CD4-positive, alpha-beta T cell treated with Interleukin-15 for 1 hour (primary cell): ENCODE results near the gene SLX9.

Experiments
- DNase-seq: peaks from one replicate; pipeline ENCODE4 v3.0.0-alpha.2; 2020

Gene SLX9

GRCh38 chr21:44939532-44940115 is at the start of gene SLX9:
SLX9 (plus strand) TSS chr21:44940029; CDS start chr21:44940058, 29 bp downstream.
- peak; percentile 78 for DNase-seq

- DNase-seq, result no peak
These were observed 49.4 kb upstream of the SLX9 start for GRCh38 chr21:44890338-44890931.

GRCh38 chr21:44890961-44891541 is 48.8 kb upstream of the SLX9 start:
- no peak for DNase-seq

- DNase-seq, result no peak
These were observed 48.2 kb upstream of the SLX9 start for GRCh38 chr21:44891631-44892031.

- DNase-seq, result no peak
These were observed 47.7 kb upstream of the SLX9 start for GRCh38 chr21:44892095-44892494.

GRCh38 chr21:44892536-44893277 is 47.1 kb upstream of the SLX9 start:
- peak; percentile 73 for DNase-seq

- DNase-seq, result no peak
These were observed 46.6 kb upstream of the SLX9 start for GRCh38 chr21:44893278-44893556.

- DNase-seq, result no peak
These were observed 45.7 kb upstream of the SLX9 start for GRCh38 chr21:44893948-44894656.

GRCh38 chr21:44894687-44895302 is 45.0 kb upstream of the SLX9 start:
- no peak for DNase-seq

- no peak for DNase-seq
These were observed 44.0 kb upstream of the SLX9 start for GRCh38 chr21:44895859-44896258.

- no peak for DNase-seq
These were observed 43.1 kb upstream of the SLX9 start for GRCh38 chr21:44896561-44897286.

- DNase-seq, result peak; percentile 64
These were observed 42.4 kb upstream of the SLX9 start for GRCh38 chr21:44897326-44898010.

- DNase-seq, result no peak
These were observed 41.8 kb upstream of the SLX9 start for GRCh38 chr21:44898011-44898488.

- no peak for DNase-seq
These were observed 40.7 kb upstream of the SLX9 start for GRCh38 chr21:44898851-44899767.

- DNase-seq, result no peak
These were observed 39.9 kb upstream of the SLX9 start for GRCh38 chr21:44899768-44900558.

- DNase-seq, result no peak
These were observed 39.1 kb upstream of the SLX9 start for GRCh38 chr21:44900559-44901251.

GRCh38 chr21:44901391-44902074 is 38.3 kb upstream of the SLX9 start:
- no peak for DNase-seq
